Measurements from ENCODE around the gene SLC16A11. TPM values are rescaled to one million over a fixed set of nuclear protein-coding genes. Genes with fewer than 3 reads are reported as not detected.
"Not testable (repeated sequence)": the region's sequence is repeated elsewhere in the genome, so short reads cannot be mapped to it uniquely, and the experiment has no call there.

The SLC16A11 gene
- total RNA-seq, 1 experiment from 2014 or later: not detected

GRCh38 chr17:7060165-7060891, 16.4 kb upstream of the SLC16A11 start:
- peak; percentile 100 for DNase-seq (ENCODE audit: low read depth)

GRCh38 chr17:7058831-7059447, 15.0 kb upstream of the SLC16A11 start:
- peak; percentile 78 for DNase-seq (ENCODE audit: low read depth)

GRCh38 chr17:7056386-7056785, 12.5 kb upstream of the SLC16A11 start:
- peak; percentile 38 for DNase-seq (ENCODE audit: low read depth)

GRCh38 chr17:7050583-7050982, 6.7 kb upstream of the SLC16A11 start:
- not testable (repeated sequence) for DNase-seq (ENCODE audit: low read depth)

- peak; percentile 81 for DNase-seq (ENCODE audit: low read depth)
These were observed 5.1 kb upstream of the SLC16A11 start for GRCh38 chr17:7048968-7049367.

GRCh38 chr17:7047566-7047965, 3.7 kb upstream of the SLC16A11 start:
- DNase-seq (ENCODE audit: low read depth): no peak

DNA sequence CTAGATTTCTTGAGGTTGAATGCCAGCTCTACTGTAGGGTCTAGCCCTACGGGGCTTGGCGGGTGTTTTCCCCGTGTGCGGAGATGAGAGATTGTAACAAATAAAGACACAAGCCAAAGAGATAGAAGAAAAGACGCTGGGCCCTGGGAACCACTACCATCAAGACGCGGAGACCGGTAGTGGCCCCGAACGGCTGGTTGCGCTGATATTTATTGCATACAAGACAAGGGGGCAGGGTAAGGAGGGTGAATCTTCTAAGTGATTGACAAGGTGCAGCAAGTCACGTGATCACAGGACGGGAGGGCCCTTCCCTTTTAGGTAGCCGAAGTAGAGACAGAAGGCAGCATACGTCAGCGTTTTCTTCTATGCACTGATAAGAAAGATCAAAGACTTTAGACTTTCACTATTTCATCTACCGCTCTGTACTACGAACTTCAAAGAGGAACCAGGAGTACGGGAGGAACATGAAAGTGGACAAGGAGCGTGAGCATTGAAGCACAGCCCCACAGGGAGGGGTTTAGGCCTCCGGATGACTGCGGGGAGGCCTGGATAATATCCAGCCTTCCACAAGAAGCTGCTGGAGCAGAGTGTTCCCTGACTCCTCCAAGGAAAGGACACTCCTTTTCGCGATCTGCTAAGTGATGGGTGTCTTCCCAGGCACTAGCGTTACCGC, 3.0 kb upstream of the SLC16A11 start:
- not testable (repeated sequence) for DNase-seq (ENCODE audit: low read depth)

DNA sequence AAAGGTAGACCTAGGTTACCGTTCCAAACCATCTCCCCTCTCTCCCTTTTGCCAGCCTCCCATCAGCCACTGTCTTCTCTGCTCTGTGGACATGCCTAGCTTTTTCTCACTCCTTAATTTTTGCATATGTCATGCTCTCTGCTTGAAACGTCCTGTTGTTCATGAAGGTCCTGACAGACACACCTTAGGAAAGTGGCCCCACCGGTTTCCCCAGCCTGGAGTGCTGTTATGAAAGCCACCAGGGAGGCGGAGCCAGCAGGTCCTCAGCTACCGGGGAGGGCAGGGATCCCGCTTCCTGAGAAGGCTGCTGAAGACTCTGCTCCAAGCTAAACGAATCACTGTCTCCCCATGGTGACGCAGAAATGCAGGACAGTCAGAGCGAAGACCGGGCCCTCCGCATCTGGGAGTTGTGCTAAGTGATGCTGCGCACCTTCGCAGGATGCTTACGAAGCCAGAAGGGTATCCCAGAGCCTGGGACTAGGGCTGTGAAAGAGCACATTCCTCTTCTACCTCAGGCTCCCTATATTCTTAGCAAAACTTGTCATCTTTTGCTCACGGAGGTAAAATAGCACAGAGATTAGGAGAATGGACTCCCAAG, 2.3 kb upstream of the SLC16A11 start:
- peak; percentile 18 for DNase-seq (ENCODE audit: low read depth)

DNA sequence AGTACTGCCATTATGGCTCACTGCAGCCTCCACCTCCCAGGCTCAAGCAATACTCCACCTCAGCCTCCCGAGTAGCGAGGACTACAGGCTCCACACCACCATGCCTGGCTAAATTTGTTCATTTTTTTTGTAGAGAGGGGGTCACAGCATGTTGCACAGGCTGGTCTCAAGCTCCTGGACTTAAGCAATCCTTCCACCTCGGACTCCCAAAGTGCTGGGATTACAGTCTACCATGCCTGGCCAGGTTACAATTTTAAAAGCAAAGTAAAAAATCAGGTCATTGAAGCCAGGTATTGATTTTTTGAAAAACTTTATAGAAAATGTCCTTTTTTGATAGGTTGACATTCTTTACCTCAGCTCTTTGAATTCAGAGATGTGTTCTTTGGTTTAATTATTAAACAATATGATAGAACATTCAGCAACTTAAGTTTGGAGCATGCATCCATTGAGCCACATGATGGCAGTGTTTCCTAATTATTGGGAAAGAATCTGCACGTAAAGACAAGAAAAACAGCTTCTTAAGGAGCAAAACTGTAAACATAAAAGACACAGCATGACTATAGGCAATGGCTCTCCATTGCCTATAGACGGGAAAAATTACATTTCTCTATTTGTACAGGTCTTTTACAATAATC, 1.7 kb upstream of the SLC16A11 start:
- peak; percentile 66 for DNase-seq (ENCODE audit: low read depth)

DNA sequence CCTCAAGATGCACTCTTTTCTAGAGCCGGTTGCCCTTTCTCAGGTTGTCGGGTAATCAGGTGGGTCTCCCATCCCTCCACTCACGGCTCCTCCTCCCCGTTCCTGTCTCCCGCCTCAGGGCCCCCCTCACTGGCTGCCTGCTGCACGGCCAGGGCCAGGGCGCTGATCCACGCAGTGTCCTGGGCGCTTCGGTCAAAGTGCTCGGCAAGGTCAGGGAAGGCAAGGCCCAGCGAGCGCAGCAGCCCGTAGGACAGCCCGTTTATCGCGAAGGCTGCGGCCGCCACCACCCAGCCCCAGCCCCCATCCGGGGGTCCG, 753 bp downstream of the SLC16A11 start:
- no peak for DNase-seq (ENCODE audit: low read depth)

GRCh38 chr17:7042501-7043181, 1.3 kb downstream of the SLC16A11 start:
- DNase-seq (ENCODE audit: low read depth): no peak

DNA sequence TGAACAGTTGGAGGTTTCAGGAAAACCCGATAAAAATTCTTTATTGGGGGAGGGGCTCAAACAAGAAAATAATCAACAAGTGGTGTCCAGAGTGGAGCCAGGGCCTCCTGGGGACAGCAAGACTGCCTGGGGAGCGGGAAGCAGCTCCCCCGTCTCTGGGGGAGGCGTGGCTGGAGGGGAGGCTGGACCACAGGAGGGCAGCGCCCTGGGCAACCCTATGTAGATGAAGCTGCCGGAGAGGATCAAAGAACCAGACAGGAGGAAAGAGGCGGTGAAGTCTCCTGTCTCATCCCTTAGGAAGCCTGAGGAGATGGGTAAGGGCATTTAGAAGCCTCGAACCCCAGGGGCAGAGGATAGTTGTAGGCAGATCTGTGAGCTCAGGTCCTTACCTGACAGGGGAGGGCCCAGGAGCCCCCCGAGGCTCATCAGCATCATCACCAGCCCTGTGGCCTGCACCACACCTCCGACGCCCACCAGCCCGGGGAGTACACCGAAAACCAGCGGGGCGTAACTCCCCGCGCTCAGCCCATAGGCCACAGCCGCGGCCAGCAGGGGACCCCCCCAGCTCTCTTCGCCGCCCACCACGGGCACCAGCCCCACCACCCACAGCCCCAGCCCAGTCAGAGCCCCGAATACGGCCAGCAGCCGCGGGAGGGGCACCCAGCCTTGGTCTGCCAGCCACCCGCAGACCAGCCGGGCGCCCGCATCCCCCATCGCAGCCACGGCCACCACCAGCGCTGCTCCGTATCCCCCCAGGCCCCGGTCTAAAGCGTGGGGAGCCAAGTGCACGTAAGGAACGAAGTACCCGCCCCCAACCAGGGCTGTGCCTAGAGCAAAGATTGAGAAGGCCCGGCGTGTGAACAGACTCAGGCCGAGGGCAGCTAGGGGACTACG, 2.0 kb downstream of the SLC16A11 start:
- no peak for DNase-seq (ENCODE audit: low read depth)

DNA sequence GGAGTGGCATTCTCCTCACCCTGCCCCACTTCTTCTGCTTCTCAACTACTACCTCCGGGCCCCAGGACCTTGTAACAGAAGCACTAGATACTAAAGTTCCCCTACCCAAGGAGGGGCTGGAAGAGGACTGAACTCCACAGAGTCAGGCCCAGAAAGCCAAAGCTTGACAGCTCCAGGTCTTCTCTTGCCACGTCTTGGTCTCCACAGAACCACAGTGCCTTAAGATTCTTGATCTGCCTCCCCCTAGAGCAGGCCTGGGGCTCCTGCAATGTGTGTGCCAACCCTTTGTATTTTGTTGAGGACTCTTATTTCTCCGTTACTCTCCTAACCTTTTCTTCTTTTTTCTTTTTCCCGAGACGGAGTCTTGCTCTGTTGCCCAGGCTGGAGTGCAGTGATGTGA, 4.1 kb downstream of the SLC16A11 start:
- DNase-seq (ENCODE audit: low read depth): no peak

GRCh38 chr17:7038025-7038862, 5.6 kb downstream of the SLC16A11 start:
- DNase-seq (ENCODE audit: low read depth): no peak

GRCh38 chr17:7035591-7036368, 8.1 kb downstream of the SLC16A11 start, which contains the start of gene SLC16A13:
Gene SLC16A13 (plus strand): TSS chr17:7036015. CDS start chr17:7036383, 368 bp downstream.
- DNase-seq (ENCODE audit: low read depth): peak; percentile 96

- DNase-seq (ENCODE audit: low read depth): no peak
These were observed 8.8 kb downstream of the SLC16A11 start for GRCh38 chr17:7034955-7035590.

GRCh38 chr17:7029659-7030058, 14.2 kb downstream of the SLC16A11 start:
- no peak for DNase-seq (ENCODE audit: low read depth)

DNA sequence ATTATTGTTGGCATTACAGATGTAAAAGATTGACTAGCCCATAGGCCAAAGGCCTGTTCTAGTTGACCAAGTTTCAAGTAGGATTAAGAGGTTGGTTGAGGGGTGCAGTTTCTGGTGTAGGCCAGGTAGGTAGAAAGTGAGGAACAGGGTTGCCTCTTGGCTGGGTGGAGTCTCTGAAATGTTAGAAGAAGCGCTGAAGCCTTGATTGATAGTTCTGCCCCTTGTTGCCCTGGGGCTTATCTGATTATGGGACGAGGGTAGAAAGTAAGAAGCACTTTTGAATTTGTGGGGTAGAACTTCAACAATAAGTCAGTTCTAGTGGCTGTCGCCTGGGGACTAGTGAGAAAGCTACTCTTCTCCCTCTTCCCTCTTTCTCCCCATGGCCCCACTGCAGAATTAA, 14.8 kb downstream of the SLC16A11 start:
- DNase-seq (ENCODE audit: low read depth): no peak
